GM19035 (cell line): Measurements from ENCODE around the gene XYLT2.
A peak's percentile ranks its signal among the peaks of the same experiment; 100 is the strongest.
"Not testable (repeated sequence)": the region's sequence is repeated elsewhere in the genome, so short reads cannot be mapped to it uniquely, and the experiment has no call there.

Source experiments
- ATAC-seq: cut with Tn5 transposase; IDR thresholded peaks from one replicate; pipeline ENCODE4 v1.9.1; 2021; ENCODE audit not compliant: unreplicated experiment

The XYLT2 gene

DNA sequence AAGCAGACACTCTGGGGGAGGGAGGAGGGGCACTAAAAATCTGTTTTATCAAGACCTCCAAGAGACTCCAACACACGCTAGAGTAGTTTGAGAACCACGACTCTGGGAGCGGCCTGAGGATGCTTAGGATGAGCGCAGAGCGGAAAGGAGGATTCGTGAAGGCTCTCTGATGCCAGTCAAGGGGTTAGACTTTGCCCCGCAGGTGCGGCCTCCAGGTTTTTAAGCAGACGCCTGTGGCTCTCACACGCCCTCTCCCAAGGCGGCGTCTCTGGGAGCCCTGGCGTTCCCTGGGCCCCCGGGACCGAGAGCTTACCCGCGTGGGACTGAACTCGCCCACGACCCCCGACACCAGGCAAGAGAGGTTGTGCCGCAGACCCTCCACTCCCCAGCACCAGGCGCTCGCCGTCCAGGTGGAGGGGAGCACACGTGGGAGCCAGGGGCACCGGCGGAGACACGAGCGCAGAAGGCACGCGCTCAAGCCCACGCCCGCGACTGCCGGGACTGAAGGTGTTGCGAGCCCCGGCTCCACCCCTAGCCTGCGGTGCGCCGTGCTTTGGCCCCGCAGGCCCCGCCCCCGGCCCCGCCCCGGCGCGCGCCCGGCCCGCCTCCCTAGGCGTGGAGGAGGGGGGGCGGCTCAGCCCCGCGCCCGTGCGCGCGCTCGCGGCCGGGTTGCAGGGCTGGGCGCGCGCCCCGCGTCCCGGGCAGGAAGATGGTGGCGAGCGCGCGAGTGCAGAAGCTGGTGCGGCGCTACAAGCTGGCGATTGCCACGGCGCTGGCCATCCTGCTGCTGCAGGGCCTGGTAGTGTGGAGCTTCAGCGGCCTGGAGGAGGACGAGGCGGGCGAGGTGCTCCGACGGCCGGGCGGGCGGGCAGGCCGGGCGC is at the start of gene XYLT2:
Gene XYLT2 (plus strand): TSS at position 695 of the 881 bp plus-strand sequence. CDS start 15 bp downstream, at position 710.
- ATAC-seq: peak; percentile 79

GRCh38 chr17:50297407-50297865 is 48.5 kb upstream of the XYLT2 start:
- ATAC-seq: no peak

- ATAC-seq: no peak
These were observed 47.9 kb upstream of the XYLT2 start for GRCh38 chr17:50298018-50298417.

DNA sequence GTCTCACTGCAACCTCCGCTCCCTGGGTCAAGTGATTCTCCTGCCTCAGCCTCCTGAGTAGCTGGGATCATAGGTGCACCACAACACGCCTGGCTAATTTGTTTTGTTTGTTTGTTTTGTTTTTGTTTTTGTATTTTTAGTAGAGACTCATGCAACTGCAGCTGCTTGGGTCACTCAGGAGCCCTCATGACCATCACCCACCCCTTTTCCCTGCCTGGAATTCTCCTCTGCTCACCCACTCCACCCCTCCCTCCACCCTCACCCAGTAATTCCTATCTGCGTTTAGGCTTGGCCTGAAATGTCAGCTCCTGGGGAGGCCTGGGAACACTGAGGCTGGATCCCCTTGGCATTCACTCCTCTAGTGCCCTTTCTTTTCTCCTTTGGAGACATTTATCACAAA is 46.1 kb upstream of the XYLT2 start:
- ATAC-seq: no peak

DNA sequence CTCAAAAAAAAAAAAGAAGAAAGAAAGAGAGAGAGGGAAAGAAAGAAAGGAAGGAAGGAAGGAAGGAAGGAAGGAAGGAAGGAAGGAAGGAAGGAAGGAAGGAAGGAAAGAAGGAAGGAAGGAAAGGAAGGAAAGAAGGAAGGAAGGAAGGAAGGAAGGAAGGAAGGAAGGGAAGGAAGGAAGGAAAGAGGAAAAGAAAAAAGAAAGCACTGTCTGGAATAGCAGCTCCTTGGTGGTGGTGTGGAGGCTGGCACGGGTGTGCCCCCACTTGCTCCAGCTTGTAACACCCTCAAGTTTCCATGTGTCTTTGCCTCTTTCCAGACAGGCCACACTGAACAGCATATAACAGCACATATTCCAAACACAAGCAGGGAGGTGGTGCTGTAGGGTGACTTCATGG is 45.1 kb upstream of the XYLT2 start:
- not testable (repeated sequence) for ATAC-seq

DNA sequence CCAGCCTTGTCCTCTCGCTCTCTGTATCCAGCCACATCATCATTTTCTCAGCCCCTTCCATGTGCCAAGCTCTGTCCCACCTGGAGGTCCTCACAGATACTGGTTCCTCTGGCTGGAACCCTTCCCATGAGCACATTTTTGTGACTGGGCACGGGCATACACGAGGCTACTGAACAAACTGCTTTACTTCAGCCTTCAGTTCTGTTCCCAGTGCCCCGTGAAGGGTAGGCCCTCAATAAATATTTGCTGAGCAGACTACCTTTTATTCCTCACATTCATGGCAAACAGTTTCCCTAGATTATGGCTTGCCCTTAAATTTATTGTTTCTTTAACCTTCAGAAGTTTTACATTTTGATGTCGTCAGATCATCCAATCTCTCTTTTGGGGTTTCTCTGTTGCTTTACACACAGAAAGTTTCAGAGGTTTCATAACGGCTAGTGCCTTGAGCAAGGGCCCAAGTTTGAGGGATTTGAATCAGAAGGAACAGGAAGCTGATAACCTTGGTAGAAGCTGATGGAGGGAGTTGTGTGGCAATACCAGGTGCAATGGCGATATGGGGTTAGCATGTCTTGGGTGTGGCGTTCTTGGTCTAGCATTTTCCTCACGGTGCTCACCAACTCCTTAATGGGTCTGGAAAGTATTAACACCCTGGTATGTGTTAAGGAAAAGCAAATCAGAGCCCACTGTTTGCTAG is 43.9 kb upstream of the XYLT2 start:
- ATAC-seq: no peak

DNA sequence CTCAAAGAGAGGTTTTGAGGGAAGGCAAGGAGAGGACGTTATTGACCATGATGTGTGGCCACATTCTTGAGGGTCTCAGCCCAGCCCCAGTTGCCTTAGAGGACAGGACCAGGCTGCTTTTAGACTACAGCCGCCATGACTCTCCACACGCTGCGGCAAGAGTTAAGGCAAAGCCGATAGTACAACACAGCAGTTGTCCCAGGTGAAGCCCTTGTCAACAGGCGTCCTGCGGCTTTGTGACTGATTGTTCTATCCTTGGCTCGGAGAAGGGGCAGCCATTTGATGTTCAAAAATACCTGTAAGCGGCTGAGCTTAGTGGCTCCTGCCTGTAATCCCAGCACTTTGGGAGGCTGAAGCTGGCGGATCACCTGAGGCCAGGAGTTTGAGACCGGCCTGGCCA is 42.9 kb upstream of the XYLT2 start:
- no peak for ATAC-seq

DNA sequence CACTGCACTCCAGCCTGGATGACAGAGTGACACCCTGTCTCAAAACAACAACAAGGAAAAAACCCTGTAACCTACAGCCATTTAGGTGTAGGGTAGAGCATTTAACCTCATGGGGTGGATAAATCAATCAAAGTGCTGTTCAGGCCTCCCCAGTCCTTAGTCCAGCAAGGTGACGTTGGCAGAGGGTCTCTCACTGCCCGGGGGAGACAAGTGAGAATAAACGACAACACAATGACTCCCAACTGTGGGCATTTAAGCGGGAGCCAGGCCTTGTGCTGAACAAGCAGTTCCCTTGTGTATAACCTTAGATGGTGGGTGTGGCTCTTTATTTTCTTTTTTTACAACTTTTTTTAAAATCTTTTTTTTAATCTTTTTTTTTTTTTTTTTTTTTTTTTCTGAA is 42.3 kb upstream of the XYLT2 start:
- no peak for ATAC-seq

DNA sequence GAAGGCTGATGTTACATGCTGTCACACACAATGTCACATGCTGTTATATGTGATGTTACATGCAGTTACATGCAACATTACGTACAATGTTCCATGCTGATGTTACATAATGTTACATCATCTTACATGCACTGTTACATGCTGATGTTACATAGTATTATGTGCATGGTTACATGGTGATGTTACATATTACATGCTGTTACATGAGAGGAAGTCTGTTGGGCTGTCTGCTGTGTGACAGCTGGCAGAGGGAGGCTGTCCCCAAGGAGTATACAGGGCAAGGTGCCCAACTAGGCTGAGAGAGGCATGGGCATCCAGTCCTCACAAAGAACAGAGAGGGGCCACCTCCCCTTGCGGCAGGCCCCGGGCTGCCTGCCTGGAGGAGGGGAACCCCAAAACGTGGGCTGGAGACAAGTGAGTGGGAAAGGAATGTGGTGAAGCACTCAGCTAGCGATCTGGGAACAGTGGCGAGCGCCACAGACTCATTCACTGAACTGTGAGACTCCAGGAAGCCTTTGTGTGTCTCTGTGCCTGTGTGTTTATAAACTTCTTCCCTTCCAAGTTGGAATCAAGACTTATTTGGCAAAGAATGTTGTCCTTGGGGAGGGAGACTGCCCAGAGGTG is 41.0 kb upstream of the XYLT2 start:
- no peak for ATAC-seq

- ATAC-seq: no peak
These were observed 38.3 kb upstream of the XYLT2 start for GRCh38 chr17:50307654-50308053.

DNA sequence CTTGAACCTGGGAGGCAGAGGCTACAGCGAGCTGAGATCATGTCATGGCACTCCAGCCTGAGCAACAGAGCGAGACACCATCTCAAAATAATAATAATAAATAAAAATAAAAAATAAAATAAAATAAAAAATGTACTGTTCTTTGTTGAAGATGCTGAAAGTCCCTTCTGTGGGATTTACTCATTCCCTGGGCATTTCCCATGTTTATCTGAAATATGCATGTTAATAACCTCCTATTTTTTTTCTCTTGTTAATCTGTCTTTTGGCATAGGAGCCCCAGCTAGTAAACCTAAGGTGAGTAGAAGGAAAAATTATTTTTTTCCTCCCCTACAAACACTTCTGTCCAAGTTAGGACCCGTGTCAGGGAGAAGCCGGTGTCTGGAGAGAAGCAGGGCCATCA is 37.3 kb upstream of the XYLT2 start:
- ATAC-seq: no peak

DNA sequence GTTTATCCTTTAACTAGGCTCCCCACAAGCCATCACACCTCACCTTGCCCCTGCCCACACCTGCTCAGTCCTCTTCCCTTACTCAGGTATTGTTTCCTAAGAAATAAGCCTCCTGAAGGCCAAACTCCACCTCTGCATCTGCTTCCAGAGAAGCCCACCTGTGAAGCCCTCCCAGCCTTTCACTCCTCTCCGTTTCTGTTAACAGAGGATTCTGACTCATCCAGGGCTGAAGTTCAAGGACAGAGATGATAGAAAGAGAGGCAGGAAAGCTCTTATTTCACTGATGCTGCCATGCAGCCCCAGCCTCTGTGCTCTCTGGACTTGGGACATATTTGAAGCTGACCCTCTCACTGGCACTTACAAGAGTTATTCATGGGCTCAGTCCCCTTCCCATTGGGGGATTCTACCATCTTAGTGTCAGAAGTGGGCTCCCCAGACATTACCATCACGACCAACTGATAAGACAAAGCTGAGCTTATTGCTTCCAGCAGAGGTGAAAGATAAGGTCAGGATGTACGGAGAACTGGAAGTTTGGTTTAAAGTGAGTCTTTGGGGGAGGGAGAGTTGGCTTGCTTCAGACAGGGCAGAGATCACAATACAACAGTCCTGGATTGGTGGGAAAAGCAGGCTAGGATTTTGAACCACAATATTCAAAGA is 35.3 kb upstream of the XYLT2 start:
- ATAC-seq: no peak

DNA sequence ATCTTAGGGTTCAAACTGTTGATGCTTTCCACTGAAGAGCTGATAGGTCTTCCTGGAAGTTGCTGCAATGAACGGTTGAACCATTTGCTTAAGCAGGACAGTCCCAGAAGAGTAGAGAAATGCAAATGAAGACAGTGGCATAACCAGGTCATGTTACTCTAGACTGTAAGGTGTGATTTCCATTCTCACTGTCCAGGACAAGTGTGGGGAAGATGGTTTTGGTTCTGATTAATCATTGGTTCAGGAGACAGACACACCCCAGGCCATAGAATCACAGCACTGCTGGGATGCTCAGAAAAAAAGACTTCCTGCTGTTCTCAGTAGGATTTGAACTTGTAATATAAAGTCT is 34.8 kb upstream of the XYLT2 start:
- no peak for ATAC-seq

- ATAC-seq: no peak
These were observed 34.4 kb upstream of the XYLT2 start for GRCh38 chr17:50311483-50311882.

DNA sequence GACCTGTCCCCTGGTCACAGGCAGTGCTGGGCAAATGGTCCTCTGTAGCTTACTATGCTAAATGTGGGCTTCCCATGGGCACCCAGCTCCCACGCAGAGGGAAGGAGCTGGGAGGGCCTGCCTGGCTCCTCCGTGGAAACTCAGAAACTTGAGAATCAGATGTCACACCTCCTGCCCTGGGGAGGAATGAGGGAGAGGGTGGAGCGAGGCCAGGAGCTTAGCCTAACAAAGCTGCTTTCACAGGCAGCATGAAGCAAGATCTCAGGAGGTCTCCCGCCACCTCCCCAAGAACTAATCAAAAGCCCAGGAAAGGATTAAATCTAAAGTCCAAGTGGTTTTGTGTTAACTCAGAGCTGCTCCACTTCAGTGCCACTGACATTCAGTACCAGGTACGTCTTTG is 33.6 kb upstream of the XYLT2 start:
- ATAC-seq: no peak

DNA sequence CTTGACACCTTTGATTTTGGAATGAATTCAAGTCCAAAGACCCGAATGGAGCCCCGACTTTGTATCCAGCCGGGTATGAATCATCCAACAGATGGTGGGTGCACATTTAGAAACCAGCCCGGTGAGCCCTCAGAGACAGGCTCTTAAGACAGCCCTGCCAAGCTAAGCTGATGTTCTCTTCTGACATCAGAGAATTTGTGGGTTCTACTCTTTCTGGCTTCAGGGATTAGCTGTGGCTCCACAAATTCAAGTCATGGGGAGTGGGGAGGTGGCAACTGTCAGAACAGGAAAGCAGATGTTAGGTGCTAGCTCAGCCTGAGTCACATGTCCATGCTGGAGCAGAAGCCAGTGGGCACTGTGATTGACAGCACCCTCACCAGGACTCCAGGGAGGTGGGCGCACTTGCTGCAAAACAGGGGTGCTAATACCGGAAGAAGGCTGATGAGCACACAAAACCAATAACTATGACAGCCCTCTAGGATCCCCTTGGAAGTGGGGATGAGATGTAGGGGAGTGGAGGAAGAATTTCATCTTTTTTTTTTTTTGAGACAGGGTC is 31.4 kb upstream of the XYLT2 start:
- no peak for ATAC-seq

GRCh38 chr17:50316016-50316587 is 29.8 kb upstream of the XYLT2 start:
- ATAC-seq: no peak

GRCh38 chr17:50316660-50317059 is 29.3 kb upstream of the XYLT2 start:
- not testable (repeated sequence) for ATAC-seq

DNA sequence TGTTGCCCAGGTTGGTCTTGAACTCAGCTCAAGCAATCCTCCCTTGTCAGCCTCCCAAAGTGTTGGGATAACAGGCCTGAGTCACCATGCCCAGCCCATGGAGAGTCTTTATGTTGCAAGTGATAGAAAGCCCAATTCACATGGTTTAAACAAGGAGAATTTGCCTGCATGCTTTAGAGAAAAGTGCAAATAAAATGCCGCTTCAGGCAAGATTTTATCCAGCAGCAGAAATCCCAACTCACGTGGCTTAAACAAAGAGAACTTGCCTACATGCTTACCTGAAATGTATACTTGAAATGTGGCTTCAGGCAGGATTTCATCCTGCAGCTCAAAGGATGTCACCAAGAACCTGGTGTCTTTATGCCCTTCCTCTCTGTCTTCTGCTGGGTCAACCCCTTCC is 28.8 kb upstream of the XYLT2 start:
- no peak for ATAC-seq

- no peak for ATAC-seq
These were observed 27.2 kb upstream of the XYLT2 start for GRCh38 chr17:50318501-50319285.
